K562 (cell line): ENCODE data around the gene TFCP2. TPM values are rescaled to one million over a fixed set of nuclear protein-coding genes. Genes with fewer than 3 reads are reported as not detected.

ENCODE experiments used
- ETV5 ChIP-seq: sonication (generic); formaldehyde crosslinking; IDR thresholded peaks from 2 replicates; pipeline ENCODE4 v1.4.0; 2020; ENCODE audit warnings: low read depth, mild to moderate bottlenecking, missing genetic modification reagents
- EWSR1 ChIP-seq: fragments of 450-650 bp; IDR thresholded peaks from 2 replicates; pipeline ENCODE4 v1.6.1; 2018; ENCODE audit warnings: borderline replicate concordance, mild to moderate bottlenecking, low read depth, moderate library complexity; ENCODE audit not compliant: partially characterized antibody
- PHB ChIP-seq: fragments of 250-450 bp; sonication (Bioruptor Pico); IDR thresholded peaks from 2 replicates; pipeline ENCODE4 v1.5.0; 2021
- POLR2G ChIP-seq: fragments of 200-400 bp; formaldehyde crosslinking; IDR thresholded peaks from 2 replicates; pipeline ENCODE4 v1.6.1; 2017; ENCODE audit warnings: low read depth, mild to moderate bottlenecking, antibody characterized with exemption, low read length, moderate library complexity
- TRIM24 ChIP-seq, 2 experiments: fragments of 450-650 bp; IDR thresholded peaks; 2 replicates each; pipeline ENCODE4 v1.6.1; 2016
- polyA plus RNA-seq, 8 experiments: library from polyadenylated mRNA; depleted of rRNA in 4 of 8; stranded (reverse) in 5 of 8; unstranded in 3 of 8; fragments of >200 nt; fragmentation: Nextera tagmentation in 2 of 8; fragmentation: Illumina TruSeq in 1 of 8; extraction: Ambion mirVana in 2 of 8; extraction: Trizol in 1 of 8; gene quantifications; 2 replicates each; pipeline versions ENCODE4 v1.2.1 to v1.2.3, GENCODE V29; 2011 to 2014; ENCODE audit warnings: inconsistent platforms in 1 of 8, missing spikeins in 1 of 8
- total RNA-seq, 7 experiments: library from RNA; depleted of rRNA in 6 of 7; stranded (reverse); fragments of >200 nt in 6 of 7; fragmentation: Illumina TruSeq in 2 of 7; extraction: Trizol in 2 of 7; gene quantifications; 2 replicates each; pipeline versions ENCODE4 v1.2.1 to v1.2.3, GENCODE V29; 2011 to 2021; ENCODE audit warnings: low replicate concordance in 1 of 7
- TF ChIP-seq, protein P1 (sequence below): fragments of 450-650 bp; IDR thresholded peaks from 2 replicates; pipeline ENCODE4 v1.6.1; 2018; ENCODE audit warnings: mild to moderate bottlenecking, low read depth; ENCODE audit not compliant: partially characterized antibody
- TF ChIP-seq, protein P2 (sequence below): fragments of 250-450 bp; sonication (Bioruptor Pico); IDR thresholded peaks from 2 replicates; pipeline ENCODE4 v1.6.1; 2021; ENCODE audit warnings: mild to moderate bottlenecking
- TF ChIP-seq, protein P3 (sequence below): fragments of 450-650 bp; formaldehyde crosslinking; IDR thresholded peaks from 2 replicates; pipeline ENCODE4 v1.4.0; 2022; ENCODE audit warnings: missing genetic modification characterization

TFCP2 gene
- total and polyA plus RNA-seq, 9 of the 15 experiments (the other 6 are each of a cell fraction or from before 2014, with no cell fraction given) = 8.0 to 38.9 (median 19.3) TPM

DNA sequence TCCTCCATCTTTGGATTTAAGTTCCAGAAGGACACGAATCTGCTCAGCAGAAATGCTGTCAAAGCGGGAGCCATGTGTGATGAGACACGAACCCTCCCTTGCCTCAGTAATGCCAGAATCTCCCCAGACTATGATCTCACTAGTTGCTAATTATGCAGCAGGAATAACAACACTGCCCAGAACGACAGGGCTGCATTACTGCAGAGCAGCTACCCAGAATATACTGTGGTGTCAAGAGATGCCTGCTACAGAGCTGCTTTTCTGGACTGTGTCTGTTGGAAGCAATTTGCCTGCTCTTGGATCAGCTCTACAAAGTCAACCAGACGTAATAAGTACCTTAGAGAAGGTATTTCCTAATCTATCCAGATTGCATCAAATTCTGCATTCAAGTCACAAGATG is 95.0 kb downstream of the TFCP2 start (continued):
- TF ChIP-seq, protein P1, sequence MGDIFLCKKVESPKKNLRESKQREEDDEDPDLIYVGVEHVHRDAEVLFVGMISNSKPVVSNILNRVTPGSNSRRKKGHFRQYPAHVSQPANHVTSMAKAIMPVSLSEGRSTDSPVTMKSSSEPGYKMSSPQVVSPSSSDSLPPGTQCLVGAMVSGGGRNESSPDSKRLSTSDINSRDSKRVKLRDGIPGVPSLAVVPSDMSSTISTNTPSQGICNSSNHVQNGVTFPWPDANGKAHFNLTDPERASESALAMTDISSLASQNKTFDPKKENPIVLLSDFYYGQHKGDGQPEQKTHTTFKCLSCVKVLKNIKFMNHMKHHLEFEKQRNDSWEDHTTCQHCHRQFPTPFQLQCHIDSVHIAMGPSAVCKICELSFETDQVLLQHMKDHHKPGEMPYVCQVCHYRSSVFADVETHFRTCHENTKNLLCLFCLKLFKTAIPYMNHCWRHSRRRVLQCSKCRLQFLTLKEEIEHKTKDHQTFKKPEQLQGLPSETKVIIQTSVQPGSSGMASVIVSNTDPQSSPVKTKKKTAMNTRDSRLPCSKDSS = no peak
- TF ChIP-seq TRIM24 (IDR thresholded peaks at IDR 0.05) = no peak
- TF ChIP-seq, protein P2, sequence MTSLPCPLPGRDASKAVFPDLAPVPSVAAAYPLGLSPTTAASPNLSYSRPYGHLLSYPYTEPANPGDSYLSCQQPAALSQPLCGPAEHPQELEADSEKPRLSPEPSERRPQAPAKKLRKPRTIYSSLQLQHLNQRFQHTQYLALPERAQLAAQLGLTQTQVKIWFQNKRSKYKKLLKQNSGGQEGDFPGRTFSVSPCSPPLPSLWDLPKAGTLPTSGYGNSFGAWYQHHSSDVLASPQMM (CRISPR knock-in tag) = no peak
- TF ChIP-seq EWSR1 = no peak
- TF ChIP-seq, protein P3, sequence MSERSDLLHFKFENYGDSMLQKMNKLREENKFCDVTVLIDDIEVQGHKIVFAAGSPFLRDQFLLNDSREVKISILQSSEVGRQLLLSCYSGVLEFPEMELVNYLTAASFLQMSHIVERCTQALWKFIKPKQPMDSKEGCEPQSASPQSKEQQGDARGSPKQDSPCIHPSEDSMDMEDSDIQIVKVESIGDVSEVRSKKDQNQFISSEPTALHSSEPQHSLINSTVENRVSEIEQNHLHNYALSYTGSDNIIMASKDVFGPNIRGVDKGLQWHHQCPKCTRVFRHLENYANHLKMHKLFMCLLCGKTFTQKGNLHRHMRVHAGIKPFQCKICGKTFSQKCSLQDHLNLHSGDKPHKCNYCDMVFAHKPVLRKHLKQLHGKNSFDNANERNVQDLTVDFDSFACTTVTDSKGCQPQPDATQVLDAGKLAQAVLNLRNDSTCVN (CRISPR knock-in tag) = no peak
- no peak for TF ChIP-seq POLR2G
- TF ChIP-seq ETV5 = no peak
- no peak for TF ChIP-seq PHB (CRISPR knock-in tag)
